SK-N-SH (cell line): ENCODE measurements around the gene XCL1. TPM values are rescaled to one million over a fixed set of nuclear protein-coding genes. Genes with fewer than 3 reads are reported as not detected.

Source experiments
- CTCF ChIA-PET: fragments of 300-600, 350-600 bp; formaldehyde crosslinking; extraction: SDS; loops from one replicate; lab custom pipeline; 2021; lab: Yijun Ruan, JAX
- POLR2A ChIA-PET: fragments of 350-600 bp; sonication (Branson Sonifier 250); formaldehyde crosslinking; extraction: SDS; loops from one replicate; lab custom pipeline; 2020; ENCODE audit warnings: antibody characterized with exemption, inconsistent platforms; lab: Yijun Ruan, JAX
- DNase-seq: peaks from one replicate; pipeline ENCODE4 v3.0.0; 2012
- H2AFZ ChIP-seq: fragments of 200-600 bp; sonication (generic); 2 replicates; pipeline ENCODE4 v1.8.1; 2016; ENCODE audit warnings: antibody characterized with exemption, mild to moderate bottlenecking, low read depth
- H3F3A ChIP-seq: fragments of 200-600 bp; sonication (generic); replicated peaks from 2 replicates; pipeline ENCODE3; 2016; ENCODE audit warnings: antibody characterized with exemption, mild to moderate bottlenecking; ENCODE audit not compliant: insufficient read depth
- H3K27ac ChIP-seq, 2 experiments: fragments of 200-500 bp in 1 of 2; fragments of 200-600 bp in 1 of 2; sonication (Bioruptor generic) in 1 of 2; sonication (generic), shearing (Covaris generic) in 1 of 2; 2 replicates each; pipeline versions ENCODE4 v1.5.1 to v1.6.1; 2014 to 2016; ENCODE audit warnings: low read depth in 2 of 2, inconsistent platforms in 1 of 2, low read length in 1 of 2, mild to moderate bottlenecking in 1 of 2, mixed read lengths in 1 of 2
- H3K27me3 ChIP-seq: fragments of 200-600 bp; sonication (generic), shearing (Covaris generic); 2 replicates; pipeline ENCODE4 v1.6.1; 2016; ENCODE audit warnings: mixed run types; ENCODE audit not compliant: insufficient read depth
- H3K36me3 ChIP-seq, 2 experiments: fragments of 200-500 bp in 1 of 2; fragments of 200-600 bp in 1 of 2; sonication (Bioruptor generic) in 1 of 2; sonication (generic) in 1 of 2; replicated peaks in 1 of 2; 2 replicates each; pipeline versions ENCODE3 to v1.5.1; 2014 to 2016; ENCODE audit warnings: low read length in 1 of 2, mild to moderate bottlenecking in 1 of 2; ENCODE audit not compliant: insufficient read depth in 2 of 2, control insufficient read depth in 1 of 2
- H3K4me1 ChIP-seq, 2 experiments: fragments of 200-500 bp in 1 of 2; fragments of 200-600 bp in 1 of 2; sonication (Bioruptor generic) in 1 of 2; sonication (generic), shearing (Covaris generic) in 1 of 2; 2 replicates each; pipeline versions ENCODE4 v1.5.1 to v1.6.1; 2014 to 2016; ENCODE audit warnings: low read depth in 1 of 2, low read length in 1 of 2, mixed run types in 1 of 2; ENCODE audit not compliant: insufficient read depth in 2 of 2, control insufficient read depth in 1 of 2
- H3K4me2 ChIP-seq: fragments of 200-600 bp; sonication (generic), shearing (Covaris generic); 2 replicates; pipeline ENCODE4 v1.6.1; 2017; ENCODE audit warnings: mixed run types
- H3K4me3 ChIP-seq, 2 experiments: fragments of 200-500 bp in 1 of 2; fragments of 200-600 bp in 1 of 2; sonication (Bioruptor generic) in 1 of 2; sonication (generic), shearing (Covaris generic) in 1 of 2; 2 replicates each; pipeline versions ENCODE4 v1.5.1 to v1.8.1; 2014 to 2016; ENCODE audit warnings: low read depth in 2 of 2, inconsistent platforms in 1 of 2, low read length in 1 of 2, mild to moderate bottlenecking in 1 of 2, mixed read lengths in 1 of 2, moderate library complexity in 1 of 2
- H3K79me2 ChIP-seq: fragments of 200-600 bp; sonication (generic); 2 replicates; pipeline ENCODE4 v1.8.1; 2017; ENCODE audit warnings: mild to moderate bottlenecking; ENCODE audit not compliant: insufficient read depth
- H3K9ac ChIP-seq: fragments of 200-600 bp; sonication (generic); 2 replicates; pipeline ENCODE4 v1.6.1; 2017; ENCODE audit warnings: mixed run types
- H3K9me2 ChIP-seq: fragments of 200-600 bp; sonication (generic); 2 replicates; pipeline ENCODE4 v1.6.1; 2017; ENCODE audit warnings: mixed run types
- H3K9me3 ChIP-seq: fragments of 200-600 bp; sonication (generic); 2 replicates; pipeline ENCODE4 v1.6.1; 2017; ENCODE audit warnings: mixed run types, mild to moderate bottlenecking, moderate library complexity
- H4K20me1 ChIP-seq: fragments of 200-600 bp; sonication (generic); 2 replicates; pipeline ENCODE4 v1.6.1; 2017; ENCODE audit warnings: mild to moderate bottlenecking, mixed run types; ENCODE audit not compliant: insufficient read depth
- CHD2 ChIP-seq: fragments of 150-350 bp; IDR thresholded peaks from 2 replicates; pipeline ENCODE4 v1.6.1; 2018; ENCODE audit warnings: low read length; ENCODE audit not compliant: partially characterized antibody
- CTCF ChIP-seq: fragments of 200-600 bp; sonication (generic); IDR thresholded peaks from 2 replicates; pipeline ENCODE4 v1.6.1; 2017; ENCODE audit warnings: antibody characterized with exemption, mild to moderate bottlenecking, moderate library complexity
- ELF1 ChIP-seq: IDR thresholded peaks from 2 replicates; pipeline ENCODE4 v1.4.0; 2012
- FOSL2 ChIP-seq: IDR thresholded peaks from 2 replicates; pipeline ENCODE4 v1.4.0; 2012; ENCODE audit warnings: low read depth, mild to moderate bottlenecking, moderate library complexity, borderline replicate concordance
- IRF3 ChIP-seq: fragments of 150-350 bp; IDR thresholded peaks from 2 replicates; pipeline ENCODE4 v1.6.1; 2016; ENCODE audit warnings: mild to moderate bottlenecking, low read depth, low read length
- NFIC ChIP-seq: IDR thresholded peaks from 2 replicates; pipeline ENCODE4 v1.4.0; 2012; ENCODE audit warnings: borderline replicate concordance
- NRF1 ChIP-seq: IDR thresholded peaks from 2 replicates; pipeline ENCODE4 v1.6.1; 2012; ENCODE audit warnings: low read depth, mild to moderate bottlenecking, low read length
- RCOR1 ChIP-seq: fragments of 150-350 bp; IDR thresholded peaks from 2 replicates; pipeline ENCODE4 v1.6.1; 2017; ENCODE audit warnings: antibody characterized with exemption, low read length
- REST ChIP-seq: IDR thresholded peaks from 2 replicates; pipeline ENCODE4 v1.6.1; 2012; ENCODE audit warnings: mild to moderate bottlenecking, low read depth, low read length, moderate library complexity
- RFX5 ChIP-seq: IDR thresholded peaks from 2 replicates; pipeline ENCODE4 v1.6.1; 2012; ENCODE audit warnings: mild to moderate bottlenecking, improper control_type of control experiment, low read length
- SMC3 ChIP-seq: IDR thresholded peaks from 2 replicates; pipeline ENCODE4 v1.6.1; 2012; ENCODE audit warnings: low read depth, low read length, improper control_type of control experiment
- TCF12 ChIP-seq: IDR thresholded peaks from 2 replicates; pipeline ENCODE4 v1.4.0; 2012
- USF2 ChIP-seq: fragments of 150-350 bp; IDR thresholded peaks from 2 replicates; pipeline ENCODE4 v1.6.1; 2017; ENCODE audit warnings: antibody characterized with exemption, low read length, low read depth, borderline replicate concordance
- ZBTB33 ChIP-seq: IDR thresholded peaks from 2 replicates; pipeline ENCODE4 v1.4.0; 2012; ENCODE audit warnings: low read depth, borderline replicate concordance
- WGBS: methylation state at CpG from one replicate; pipeline ENCODE4 v1.1.6; 2017; ENCODE audit warnings: low lambda C conversion rate; 5-methylcytosine and 5-hydroxymethylcytosine counted together
- polyA plus RNA-seq, 3 experiments: library from polyadenylated mRNA; depleted of rRNA; stranded (reverse); fragments of >200 nt; gene quantifications; 2 replicates each; pipeline ENCODE4 v1.2.3, GENCODE V29; 2012

Gene XCL1
- polyA plus RNA-seq, 1 of the 3 experiments (the other 2 are of a cell fraction), result not detected

GRCh38 chr1:168613038-168613451 lies 36.6 kb downstream of the XCL1 start:
- Histone ChIP-seq H3F3A (no peaks in the 10 kb centered on the region), H3K79me2 (no peaks in the 10 kb centered on the region), H3K27ac (peak overlapping the region; percentile 68 to 95; a peak in 3 of 4 replicates), H3K27me3 (no peaks in the 10 kb centered on the region), H3K9me3 (no peaks in the 10 kb centered on the region), H3K4me2 (peak overlapping the region; percentile 39; the same call in 1 of the 2 replicates), H3K9me2 (no peaks in the 10 kb centered on the region), H4K20me1 (no peaks in the 10 kb centered on the region), H3K36me3 (no peaks in the 10 kb centered on the region), H3K4me3 (no peak overlapping the region), H2AFZ (peak overlapping the region; percentile 68; the same call in 1 of the 2 replicates), H3K4me1 (peaks cover 12 to 40% of the 10 kb centered on the region in 2 experiments), H3K9ac (no peak overlapping the region)
- WGBS, result 100% methylated on average over 1 of the region's 1 CpG
- DNase-seq, result no peak
- ChIA-PET POLR2A (no interaction called here), CTCF (interaction anchor here (0.8 to 4.6 kb wide), 3 partner anchors 10 to 735 kb away, joined by 3 to 34 read pairs (median 11); no protein-coding TSS in a partner anchor)
- TF ChIP-seq ELF1 (no peak), SMC3 (no peak), ZBTB33 (no peak), FOSL2 (no peak), REST (no peak), NFIC (no peak), CHD2 (no peak), IRF3 (no peak), RCOR1 (no peak), NRF1 (no peak), CTCF (no peak), RFX5 (no peak), USF2 (no peak), TCF12 (no peak)
